Stimulated activated CD8-positive, alpha-beta memory T cell treated with anti-CD3 and anti-CD28 coated beads, Interleukin-12 subunit alpha, Interleukin-12 subunit beta, amount 100 ng/mL, for 1 hour (primary cell): ENCODE measurements around the gene PHRF1.
A peak's percentile ranks its signal among the peaks of the same experiment; 100 is the strongest.

ENCODE experiments used
- DNase-seq: peaks from one replicate; pipeline ENCODE4 v3.0.0-alpha.2; 2020; ENCODE audit warnings: low read depth

The PHRF1 gene

DNA sequence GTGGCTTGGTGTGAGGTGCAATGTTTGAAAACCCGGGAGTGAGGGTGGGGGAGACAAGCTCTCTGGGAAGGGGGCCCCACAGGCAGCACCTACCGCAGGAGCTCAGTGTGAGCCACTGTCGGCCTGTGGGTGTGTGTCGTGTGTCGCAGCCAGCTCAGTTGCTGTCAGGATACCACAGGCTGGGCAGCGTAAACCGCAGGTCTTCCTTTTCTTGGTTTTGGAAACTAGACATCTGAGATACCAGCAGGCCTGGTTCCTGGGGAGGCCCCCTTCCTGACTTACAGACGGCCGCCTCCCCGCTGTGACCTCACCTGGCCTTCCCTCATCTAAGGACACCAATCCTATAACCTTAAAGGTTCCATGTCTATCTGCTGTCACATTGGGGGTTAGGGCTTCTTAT is 20.1 kb downstream of the PHRF1 start:
- no peak for DNase-seq

DNA sequence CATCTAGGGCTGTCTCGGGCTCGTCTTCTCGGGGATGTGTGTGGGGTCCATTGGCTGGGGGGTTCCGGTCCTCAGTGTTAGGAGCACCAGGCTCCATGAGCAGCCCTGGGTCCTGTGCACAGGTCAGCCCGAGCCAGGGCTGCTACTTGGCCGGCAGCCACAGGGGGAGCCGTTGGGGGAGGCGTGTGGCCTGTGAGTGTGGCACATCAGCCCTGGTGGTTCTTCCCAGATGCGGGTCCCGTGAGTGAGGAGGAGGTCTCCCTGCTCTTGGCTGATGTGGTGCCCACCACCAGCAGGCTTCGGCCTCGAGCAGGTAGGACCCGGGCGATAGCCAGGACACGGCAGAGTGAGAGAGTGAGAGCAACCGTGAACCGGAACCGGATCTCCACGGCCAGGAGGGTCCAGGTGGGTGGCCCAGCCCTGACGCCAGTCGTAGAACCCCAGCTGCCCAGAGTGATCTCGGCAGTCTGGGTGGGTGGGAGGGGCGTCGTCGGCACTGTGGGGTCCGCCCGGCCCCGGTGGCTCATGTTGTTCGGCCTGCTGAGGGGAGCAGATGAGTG is 21.0 kb downstream of the PHRF1 start:
- DNase-seq = no peak

DNA sequence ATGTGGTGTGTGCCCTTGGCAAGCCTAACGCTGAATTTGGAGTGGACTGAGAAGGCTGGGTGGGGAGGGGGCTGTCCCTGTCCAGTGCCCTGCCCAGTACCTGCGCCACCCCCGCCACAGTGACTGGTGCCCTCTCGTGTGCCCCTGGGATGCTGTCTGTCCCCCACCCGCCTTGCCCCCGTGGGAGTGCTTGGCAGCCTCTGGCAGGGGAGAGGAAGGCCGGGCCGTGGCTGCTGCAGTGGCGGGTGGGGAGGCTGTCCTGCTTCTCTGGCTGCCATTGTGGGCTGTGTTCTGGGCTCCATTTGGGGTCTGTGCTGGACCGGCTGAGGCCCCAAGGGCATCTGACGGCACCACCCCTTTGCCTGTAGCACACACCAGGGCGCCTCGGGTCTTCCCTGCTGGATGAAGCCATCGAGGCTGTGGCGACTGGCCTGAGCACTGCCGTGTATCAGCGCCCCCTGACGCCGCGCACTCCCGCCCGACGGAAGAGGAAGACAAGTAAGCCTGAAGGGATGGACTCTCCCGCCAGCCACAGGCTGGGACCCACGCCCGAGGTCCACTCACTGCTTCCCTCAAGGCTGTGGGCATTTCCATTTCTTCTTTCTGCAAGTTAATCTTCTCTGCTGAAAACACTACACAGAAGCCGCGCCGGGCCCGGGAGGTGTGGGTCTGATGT is 21.9 kb downstream of the PHRF1 start:
- DNase-seq = no peak

DNA sequence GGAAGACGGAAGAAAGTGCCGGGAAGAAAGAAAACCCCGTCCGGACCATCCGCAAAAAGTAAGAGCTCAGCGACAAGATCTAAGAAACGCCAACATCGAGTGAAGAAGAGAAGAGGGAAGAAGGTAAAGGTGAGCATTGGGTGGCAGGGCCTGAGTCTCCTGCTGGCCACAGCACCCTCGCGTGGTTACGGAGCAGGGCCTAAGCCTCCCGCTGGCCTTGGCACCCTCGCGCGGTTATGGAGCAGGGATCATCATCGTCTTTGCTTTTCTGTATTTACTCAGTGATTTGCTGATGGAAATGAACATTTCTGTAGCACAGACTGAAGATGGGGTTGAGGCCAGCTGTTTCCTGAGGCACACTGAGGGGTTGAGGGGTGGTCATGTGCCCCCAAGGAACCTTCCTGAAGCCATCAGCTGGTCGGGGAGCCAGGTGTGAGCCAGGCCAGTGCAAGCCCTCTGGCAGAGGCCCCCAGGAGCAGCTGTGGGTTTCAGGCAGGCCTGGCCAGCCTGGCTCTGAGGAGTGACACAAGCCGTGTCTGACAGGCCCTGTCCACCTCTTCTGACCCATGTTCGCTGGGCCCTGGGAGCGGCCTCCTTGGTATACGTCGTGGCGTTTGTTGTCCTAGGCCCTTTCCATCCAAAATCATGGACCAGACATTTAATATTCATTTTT is 25.4 kb downstream of the PHRF1 start:
- DNase-seq = no peak

DNA sequence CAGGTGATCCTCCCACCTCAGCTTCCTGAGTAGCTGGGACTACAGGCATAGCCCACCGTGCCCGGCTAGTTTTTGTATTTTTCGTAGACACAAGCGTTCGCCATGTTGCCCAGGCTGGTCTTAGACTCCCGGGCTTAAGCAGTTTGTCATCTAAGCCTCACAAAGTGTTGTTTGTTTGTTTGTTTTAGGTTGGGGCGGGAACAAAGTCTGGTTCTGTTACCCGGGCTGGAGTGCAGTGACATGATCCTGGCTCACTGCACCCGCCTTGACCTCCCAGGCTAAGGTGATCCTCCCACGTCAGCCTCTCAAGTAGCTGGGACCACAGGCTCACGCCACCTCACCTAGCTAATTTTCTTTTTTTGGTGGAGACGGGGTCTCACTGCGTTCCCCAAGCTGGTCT is 26.9 kb downstream of the PHRF1 start:
- no peak for DNase-seq

DNA sequence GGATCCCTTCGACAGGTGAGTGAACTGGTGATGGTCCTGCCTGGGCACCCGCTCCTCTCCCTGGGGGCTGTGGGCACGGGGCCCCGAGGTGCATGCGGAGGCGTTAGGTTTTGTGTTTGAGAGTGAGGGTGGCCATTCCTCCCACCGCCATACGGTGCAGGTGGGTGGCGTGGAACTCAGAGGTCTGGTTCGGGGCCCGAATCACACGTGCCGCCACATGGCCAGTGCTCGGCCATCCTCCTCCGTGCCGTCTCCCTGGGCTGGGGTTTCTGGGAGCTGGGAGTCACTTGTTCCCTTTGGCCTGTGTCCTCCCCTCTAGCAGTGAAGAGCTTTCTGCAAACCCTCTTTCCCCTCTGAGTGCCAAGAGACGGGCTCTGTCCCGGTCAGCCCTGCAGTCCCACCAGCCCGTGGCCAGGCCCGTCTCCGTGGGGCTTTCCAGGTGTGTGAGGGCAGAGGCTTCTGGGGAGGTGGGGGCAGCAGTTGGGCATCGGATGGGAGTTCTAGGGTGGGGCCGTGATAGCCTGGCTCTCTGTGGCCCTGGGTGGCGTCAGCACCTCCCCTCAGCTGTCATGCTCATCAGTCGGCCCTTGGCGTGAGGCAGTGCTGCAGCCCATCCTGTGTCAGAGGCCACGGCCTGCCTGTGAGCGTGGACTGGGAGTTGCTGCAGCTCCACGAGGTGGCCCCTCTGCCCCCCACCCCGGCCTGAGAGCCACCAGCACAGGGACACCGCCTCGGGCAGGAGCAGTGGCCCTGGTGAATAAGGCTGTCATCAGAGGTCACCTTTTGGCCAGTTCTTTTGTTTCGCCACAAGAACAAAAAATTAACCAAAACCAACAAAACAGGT is 29.2 kb downstream of the PHRF1 start:
- DNase-seq = no peak

DNA sequence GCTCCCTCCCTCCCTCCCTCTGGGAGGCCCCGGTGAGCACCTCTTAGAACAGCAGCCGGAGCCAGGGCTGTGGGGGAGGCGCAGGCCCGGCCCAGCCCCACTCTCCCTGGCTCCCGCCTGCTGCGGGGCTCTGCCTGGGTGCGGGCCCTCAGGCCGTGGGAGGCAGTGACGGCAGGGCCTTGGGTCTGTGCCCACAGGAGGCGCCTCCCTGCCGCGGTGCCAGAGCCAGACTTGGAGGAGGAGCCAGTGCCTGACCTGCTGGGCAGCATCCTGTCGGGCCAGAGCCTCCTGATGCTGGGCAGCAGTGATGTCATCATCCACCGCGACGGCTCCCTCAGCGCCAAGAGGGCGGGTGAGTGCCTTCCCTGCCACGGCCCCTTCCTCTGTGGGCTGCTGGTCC is 30.0 kb downstream of the PHRF1 start:
- DNase-seq = no peak

DNA sequence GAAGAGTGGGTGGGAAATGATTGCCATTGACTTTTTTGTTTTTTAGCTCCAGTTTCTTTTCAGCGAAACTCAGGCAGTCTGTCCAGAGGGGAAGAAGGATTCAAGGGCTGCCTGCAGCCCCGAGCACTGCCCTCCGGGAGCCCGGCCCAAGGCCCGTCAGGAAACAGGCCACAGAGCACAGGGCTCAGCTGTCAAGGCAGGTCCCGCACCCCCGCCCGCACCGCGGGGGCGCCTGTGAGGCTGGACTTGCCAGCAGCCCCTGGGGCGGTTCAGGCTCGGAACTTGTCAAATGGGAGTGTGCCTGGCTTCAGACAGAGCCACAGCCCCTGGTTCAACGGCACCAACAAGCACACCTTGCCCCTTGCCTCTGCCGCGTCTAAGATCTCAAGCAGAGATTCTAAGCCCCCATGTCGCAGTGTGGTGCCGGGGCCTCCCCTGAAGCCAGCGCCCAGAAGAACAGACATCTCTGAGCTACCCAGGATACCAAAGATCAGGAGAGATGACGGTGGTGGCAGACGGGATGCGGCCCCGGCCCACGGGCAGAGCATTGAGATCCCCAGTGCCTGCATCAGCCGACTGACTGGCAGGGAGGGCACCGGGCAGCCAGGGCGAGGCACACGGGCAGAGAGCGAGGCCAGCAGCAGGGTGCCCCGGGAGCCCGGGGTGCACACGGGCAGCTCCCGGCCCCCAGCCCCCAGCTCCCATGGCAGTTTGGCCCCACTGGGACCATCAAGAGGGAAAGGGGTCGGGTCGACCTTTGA is 30.9 kb downstream of the PHRF1 start:
- DNase-seq = no peak

DNA sequence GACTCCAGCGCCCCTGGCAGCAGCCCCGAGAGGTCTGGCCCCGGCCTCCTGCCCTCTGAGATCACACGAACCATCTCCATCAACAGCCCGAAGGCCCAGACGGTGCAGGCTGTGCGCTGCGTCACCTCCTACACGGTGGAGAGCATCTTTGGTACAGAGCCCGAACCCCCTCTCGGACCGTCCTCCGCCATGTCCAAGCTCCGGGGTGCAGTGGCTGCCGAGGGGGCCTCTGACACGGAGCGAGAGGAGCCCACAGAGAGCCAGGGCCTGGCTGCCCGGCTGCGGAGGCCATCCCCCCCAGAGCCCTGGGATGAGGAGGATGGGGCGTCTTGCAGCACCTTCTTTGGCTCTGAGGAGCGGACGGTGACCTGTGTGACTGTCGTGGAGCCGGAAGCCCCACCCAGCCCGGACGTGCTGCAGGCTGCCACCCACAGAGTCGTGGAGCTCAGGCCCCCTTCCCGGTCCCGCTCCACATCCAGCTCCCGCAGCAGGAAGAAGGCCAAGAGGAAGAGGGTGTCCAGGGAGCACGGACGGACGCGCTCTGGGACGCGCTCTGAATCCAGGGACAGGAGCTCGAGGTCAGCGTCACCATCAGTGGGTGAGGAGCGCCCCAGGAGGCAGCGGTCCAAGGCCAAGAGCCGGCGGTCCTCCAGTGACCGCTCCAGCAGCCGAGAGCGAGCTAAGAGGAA is 31.8 kb downstream of the PHRF1 start:
- no peak for DNase-seq

DNA sequence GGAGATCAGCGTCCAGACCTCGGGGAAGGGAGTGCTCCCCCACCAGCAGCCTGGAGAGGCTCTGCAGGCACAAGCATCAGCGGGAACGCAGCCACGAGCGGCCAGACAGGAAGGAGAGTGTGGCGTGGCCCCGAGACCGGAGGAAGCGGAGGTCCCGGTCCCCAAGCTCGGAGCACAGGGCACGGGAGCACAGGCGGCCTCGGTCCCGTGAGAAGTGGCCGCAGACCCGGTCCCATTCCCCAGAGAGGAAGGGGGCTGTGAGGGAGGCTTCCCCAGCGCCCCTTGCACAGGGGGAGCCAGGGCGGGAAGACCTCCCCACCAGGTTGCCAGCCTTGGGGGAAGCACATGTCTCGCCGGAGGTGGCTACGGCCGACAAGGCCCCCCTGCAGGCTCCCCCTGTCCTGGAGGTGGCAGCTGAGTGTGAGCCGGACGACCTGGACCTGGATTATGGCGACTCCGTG is 32.6 kb downstream of the PHRF1 start:
- no peak for DNase-seq

DNA sequence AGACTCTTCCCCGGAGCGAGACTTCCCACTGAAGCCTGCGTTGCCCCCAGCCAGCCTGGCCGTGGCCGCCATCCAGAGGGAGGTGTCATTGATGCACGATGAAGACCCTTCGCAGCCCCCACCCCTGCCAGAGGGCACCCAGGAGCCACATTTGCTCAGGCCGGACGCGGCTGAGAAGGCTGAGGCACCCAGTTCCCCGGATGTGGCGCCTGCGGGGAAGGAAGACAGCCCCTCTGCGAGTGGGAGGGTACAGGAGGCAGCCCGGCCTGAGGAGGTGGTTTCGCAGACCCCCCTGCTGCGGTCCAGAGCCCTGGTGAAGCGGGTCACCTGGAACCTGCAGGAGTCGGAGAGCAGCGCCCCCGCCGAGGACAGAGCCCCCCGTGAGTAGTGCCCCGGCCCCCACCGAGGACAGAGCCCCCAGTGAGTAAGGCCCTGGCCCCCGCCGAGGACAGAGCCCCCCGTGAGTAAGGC is 33.1 kb downstream of the PHRF1 start:
- no peak for DNase-seq

DNA sequence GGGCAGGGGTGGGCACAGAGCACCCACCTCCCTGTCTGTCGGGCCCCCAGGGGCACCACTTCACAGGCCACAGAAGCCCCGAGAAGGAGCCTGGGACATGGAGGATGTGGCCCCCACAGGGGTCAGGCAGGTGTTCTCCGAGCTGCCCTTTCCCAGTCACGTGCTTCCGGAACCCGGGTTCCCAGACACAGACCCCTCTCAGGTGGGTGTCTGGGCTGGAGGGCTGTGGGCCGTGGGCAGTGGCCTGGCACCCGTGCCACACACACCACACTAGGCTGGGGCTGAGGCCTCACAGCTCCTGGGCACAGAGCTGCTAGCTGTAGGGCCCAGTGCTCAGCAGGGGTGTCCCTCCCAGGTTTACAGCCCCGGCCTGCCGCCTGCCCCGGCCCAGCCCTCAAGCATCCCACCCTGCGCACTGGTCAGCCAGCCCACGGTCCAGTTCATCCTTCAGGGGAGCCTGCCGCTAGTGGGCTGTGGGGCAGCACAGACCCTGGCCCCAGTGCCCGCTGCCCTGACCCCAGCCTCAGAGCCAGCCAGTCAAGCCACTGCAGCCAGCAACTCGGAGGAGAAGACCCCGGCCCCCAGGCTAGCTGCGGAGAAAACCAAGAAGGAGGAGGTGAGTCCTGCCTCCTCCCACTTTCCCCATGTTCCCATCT is 34.0 kb downstream of the PHRF1 start:
- DNase-seq = no peak

DNA sequence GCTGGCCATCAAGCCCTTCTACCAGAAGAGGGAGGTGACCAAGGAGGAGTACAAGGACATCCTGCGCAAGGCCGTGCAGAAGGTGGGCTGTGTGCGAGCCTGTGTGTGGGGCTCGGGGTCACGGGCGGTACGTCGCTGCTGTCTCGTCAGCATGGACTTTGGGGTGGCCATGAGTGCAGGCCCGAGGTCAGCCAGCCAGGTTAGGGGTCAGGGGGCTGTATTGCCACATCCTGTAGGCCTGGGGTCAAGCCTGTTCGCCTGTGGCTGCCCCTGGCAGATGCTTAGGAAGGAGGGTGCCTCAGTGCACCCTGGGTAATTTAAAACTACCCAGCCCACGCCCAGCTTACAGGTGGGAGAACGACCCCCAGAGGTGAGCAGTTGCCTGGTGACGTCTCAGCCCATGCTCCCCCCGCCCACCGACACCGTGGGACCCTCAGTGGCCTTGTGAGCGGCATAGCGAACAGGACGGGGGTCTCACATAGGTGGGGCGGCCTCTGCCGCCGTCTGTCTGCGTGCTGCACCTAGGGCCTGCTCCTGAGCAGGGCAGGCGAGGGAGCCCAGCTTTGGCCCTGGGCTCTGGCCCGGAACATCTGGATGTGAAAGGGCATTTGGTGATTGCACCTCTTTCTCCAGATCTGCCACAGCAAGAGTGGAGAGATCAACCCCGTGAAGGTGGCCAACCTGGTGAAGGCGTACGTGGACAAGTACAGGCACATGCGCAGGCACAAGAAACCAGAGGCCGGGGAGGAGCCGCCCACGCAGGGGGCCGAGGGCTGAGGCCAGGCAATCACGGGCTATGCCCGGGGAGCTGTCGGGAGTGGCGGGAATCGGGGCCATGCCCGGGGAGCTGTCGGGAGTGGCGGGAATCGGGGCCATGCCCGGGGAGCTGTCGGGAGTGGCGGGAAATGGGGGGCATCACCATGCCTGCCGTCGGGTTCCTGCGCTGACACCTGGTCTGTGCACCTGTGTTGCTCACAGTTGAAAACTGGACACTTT is 35.0 kb downstream of the PHRF1 start:
- DNase-seq = no peak

DNA sequence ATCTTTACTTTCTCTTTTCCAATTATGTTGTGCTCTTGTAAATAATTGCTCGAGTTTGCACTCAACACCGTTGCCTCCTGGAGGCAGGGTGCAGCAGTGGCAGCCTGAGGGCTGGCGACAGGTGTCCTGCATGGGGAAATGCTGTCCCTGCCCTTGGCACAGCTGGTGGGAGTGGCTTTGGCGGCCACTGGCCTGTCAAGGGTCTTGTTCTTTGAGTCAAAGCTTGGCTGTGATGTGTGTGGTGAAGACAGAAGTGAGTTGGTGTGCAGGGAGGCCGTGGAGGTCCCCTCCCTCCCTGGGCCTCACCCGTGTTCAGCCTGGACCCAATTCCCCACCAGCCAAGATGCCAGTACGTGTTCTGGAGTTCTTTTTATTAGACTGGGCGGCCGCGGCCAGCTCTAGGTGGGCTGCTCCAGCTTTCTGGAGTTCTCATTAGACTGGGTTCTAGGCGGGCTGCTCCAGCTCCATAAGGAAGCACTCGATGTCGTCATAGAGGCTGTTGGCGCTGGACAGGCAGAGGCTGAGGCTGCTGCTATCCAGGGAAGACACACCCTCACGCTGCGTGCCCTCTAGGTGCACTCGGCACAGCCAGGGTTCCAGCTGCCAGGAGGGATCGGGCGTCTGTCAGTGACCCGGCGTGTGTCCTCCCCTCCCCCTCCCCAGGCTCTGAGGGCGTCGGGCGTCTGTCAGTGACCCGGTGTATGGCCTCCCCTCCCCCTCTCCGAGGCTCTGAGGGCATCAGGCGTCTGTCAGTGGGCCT is 36.1 kb downstream of the PHRF1 start:
- DNase-seq = no peak

DNA sequence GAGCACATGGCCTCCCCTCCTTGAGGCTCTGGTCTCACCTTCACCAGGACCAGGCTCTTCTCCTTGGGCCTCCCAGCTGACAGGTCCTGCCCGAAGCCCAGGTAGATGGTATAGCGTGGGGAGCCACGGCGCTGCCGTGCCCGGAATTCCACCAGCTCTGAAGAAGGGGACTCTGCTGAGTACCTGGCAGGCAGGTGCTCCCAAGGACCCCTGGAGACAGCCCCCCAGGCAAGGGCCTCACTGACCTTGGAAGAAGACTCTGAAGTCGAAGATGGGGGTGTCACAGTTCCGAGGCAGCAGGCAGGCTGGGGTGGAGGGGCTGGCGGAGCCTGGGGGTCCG is 36.7 kb downstream of the PHRF1 start:
- no peak for DNase-seq

DNA sequence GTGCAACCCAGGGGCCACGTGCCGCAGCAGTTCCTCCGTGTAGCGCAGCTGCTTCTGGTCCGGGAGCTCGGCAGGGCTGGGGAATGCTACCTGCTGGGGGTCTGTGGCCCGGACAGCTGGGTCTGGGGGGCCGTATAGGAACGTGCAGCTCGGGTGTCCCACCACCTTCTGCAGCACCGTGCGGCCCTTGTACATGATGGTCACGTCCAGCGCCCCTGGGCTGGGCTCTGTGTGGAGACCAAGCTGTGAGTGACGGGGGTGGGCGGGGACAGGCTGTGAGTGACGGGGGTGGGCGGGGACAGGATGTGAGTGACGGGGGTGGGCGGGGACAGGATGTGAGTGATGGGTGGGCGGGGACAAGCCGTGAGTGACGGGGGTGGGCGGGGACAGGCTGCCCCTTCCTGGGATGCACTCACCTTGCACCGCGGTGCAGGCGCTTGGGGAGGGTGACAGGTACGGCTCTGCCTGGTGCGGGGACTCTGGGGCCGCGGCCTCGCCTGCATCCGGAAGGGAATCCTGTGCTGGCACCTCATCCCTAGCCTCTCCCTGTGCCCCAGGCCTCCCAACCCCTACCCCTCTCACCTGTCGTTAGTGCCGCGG is 37.2 kb downstream of the PHRF1 start:
- peak; percentile 68 for DNase-seq

DNA sequence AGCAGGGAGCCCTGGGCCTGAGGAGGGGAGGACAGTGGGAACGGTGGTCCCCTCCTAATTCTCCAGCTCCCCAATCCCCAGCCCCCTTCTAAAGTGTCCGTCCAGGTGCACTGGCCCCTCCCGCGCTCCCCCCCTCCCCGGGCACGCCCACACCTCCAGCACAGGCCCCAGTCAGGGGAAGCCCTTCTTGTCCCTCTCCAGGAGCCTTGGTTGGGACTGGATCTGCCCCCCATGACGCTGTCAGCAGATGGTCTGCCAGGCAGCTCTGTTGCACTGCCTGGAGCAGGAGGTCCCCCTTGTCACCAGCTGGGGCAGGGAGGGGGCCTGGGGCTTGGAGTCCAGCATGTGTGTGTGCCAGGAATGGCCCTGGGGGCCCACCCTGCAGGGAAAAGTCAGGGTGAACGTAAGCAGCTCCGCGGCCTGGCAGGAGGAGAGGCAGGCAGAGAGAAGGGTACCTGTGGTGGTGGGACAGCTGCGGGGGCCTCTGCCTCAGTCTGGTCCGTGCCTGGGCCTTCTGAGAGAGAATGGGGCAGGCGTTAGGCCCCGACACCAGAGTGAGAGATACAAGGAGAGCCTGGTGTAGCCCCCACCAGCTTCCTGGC is 37.9 kb downstream of the PHRF1 start:
- no peak for DNase-seq
